ENCODE measurements around the gene WDFY3. TPM values are rescaled to one million over a fixed set of nuclear protein-coding genes. Genes with fewer than 3 reads are reported as not detected.

WDFY3 gene
- total and polyA plus RNA-seq, 2 experiments from 2014 or later: 8.0 to 89.0 TPM

GRCh38 chr4:85005865-85006377, 39.4 kb upstream of the WDFY3 start (continued):
- TF ChIP-seq, protein P1, sequence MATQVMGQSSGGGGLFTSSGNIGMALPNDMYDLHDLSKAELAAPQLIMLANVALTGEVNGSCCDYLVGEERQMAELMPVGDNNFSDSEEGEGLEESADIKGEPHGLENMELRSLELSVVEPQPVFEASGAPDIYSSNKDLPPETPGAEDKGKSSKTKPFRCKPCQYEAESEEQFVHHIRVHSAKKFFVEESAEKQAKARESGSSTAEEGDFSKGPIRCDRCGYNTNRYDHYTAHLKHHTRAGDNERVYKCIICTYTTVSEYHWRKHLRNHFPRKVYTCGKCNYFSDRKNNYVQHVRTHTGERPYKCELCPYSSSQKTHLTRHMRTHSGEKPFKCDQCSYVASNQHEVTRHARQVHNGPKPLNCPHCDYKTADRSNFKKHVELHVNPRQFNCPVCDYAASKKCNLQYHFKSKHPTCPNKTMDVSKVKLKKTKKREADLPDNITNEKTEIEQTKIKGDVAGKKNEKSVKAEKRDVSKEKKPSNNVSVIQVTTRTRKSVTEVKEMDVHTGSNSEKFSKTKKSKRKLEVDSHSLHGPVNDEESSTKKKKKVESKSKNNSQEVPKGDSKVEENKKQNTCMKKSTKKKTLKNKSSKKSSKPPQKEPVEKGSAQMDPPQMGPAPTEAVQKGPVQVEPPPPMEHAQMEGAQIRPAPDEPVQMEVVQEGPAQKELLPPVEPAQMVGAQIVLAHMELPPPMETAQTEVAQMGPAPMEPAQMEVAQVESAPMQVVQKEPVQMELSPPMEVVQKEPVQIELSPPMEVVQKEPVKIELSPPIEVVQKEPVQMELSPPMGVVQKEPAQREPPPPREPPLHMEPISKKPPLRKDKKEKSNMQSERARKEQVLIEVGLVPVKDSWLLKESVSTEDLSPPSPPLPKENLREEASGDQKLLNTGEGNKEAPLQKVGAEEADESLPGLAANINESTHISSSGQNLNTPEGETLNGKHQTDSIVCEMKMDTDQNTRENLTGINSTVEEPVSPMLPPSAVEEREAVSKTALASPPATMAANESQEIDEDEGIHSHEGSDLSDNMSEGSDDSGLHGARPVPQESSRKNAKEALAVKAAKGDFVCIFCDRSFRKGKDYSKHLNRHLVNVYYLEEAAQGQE (IDR thresholded peaks at IDR 0.05; ENCODE audit: unreplicated experiment): no peak
- TF ChIP-seq NANOG (IDR thresholded peaks at IDR 0.05; ENCODE audit: borderline replicate concordance) (no peak), JUNB (IDR thresholded peaks at IDR 0.05; ENCODE audit: unreplicated experiment) (no peak), EZH2phosphoT487 (IDR thresholded peaks at IDR 0.05; ENCODE audit: unreplicated experiment) (no peak), ZNF331 (CRISPR knock-in tag; IDR thresholded peaks at IDR 0.05; ENCODE audit: low read depth) (no peak), CREB1 (CRISPR knock-in tag; IDR thresholded peaks at IDR 0.05; ENCODE audit: low read depth) (no peak), STAT1 (IDR thresholded peaks at IDR 0.05; ENCODE audit: unreplicated experiment) (no peak), ETS1 (IDR thresholded peaks at IDR 0.05) (no peak), ZNF114 (CRISPR knock-in tag; IDR thresholded peaks at IDR 0.05) (no peak), EZH2 (IDR thresholded peaks at IDR 0.05; ENCODE audit: low read depth, unreplicated experiment) (no peak)

- Mint-ChIP-seq H3K27ac (no peak overlapping the region), H3K36me3 (ENCODE audit: low read depth) (no peaks in the 10 kb centered on the region), H3K9me3 (no peaks in the 10 kb centered on the region), H3K4me3 (no peak overlapping the region), H3K4me1 (no peaks in the 10 kb centered on the region), H3K27me3 (ENCODE audit: insufficient read depth, low read depth, poor library complexity) (no peaks in the 10 kb centered on the region)
- H3K4me1 ChIP-seq (ENCODE audit: insufficient read depth): peaks cover 8% of the 10 kb centered on the region; the same call in 1 of the 2 replicates
- H3K27ac ChIP-seq (ENCODE audit: low read depth): no peak overlapping the region
- H3F3A ChIP-seq (replicated peaks; ENCODE audit: low read depth): no peaks in the 10 kb centered on the region
- DNase-seq (ENCODE audit: low spot score): no peak
- no peak overlapping the region for H2AFZ ChIP-seq
- no peak for ATAC-seq
- no peaks in the 10 kb centered on the region for H3K79me2 ChIP-seq (replicated peaks; ENCODE audit: insufficient read depth)
- H3K4me3 ChIP-seq: no peak overlapping the region
- H4K20me1 ChIP-seq (replicated peaks; ENCODE audit: insufficient read depth): no peaks in the 10 kb centered on the region
- H3K27me3 ChIP-seq (ENCODE audit: insufficient read depth): no peaks in the 10 kb centered on the region
- H3K36me3 ChIP-seq (ENCODE audit: insufficient read depth): no peaks in the 10 kb centered on the region
- no peak overlapping the region for H3K4me2 ChIP-seq
- H3K9me2 ChIP-seq (ENCODE audit: insufficient read depth): peaks cover 6% of the 10 kb centered on the region
- TF ChIP-seq JUNB (IDR thresholded peaks at IDR 0.05; ENCODE audit: unreplicated experiment): no peak
- TF ChIP-seq EZH2 (IDR thresholded peaks at IDR 0.05; ENCODE audit: low read depth, unreplicated experiment): no peak
- TF ChIP-seq NANOG (IDR thresholded peaks at IDR 0.05; ENCODE audit: borderline replicate concordance): no peak
- no peak for TF ChIP-seq POLR2AphosphoS5 (IDR thresholded peaks at IDR 0.05; ENCODE audit: low read depth)
- no peak for TF ChIP-seq CREB1 (CRISPR knock-in tag; IDR thresholded peaks at IDR 0.05; ENCODE audit: low read depth)
- TF ChIP-seq ZNF331 (CRISPR knock-in tag; IDR thresholded peaks at IDR 0.05; ENCODE audit: low read depth): no peak
- TF ChIP-seq STAT1 (IDR thresholded peaks at IDR 0.05; ENCODE audit: unreplicated experiment): no peak
- TF ChIP-seq ETS1 (IDR thresholded peaks at IDR 0.05): no peak
- TF ChIP-seq, protein P1 (IDR thresholded peaks at IDR 0.05; ENCODE audit: unreplicated experiment): no peak
Measured at GRCh38 chr4:85000343-85000742, 33.9 kb upstream of the WDFY3 start.
